HG03135 (cell line): ENCODE results near the gene C5AR1.
A peak's percentile ranks its signal among the peaks of the same experiment; 100 is the strongest.
"Not testable (repeated sequence)": the region's sequence is repeated elsewhere in the genome, so short reads cannot be mapped to it uniquely, and the experiment has no call there.

Experiments used
- ATAC-seq: cut with Tn5 transposase; IDR thresholded peaks from one replicate; pipeline ENCODE4 v1.9.1; 2021; ENCODE audit warnings: mild to moderate bottlenecking, moderate library complexity; ENCODE audit not compliant: unreplicated experiment

The C5AR1 gene

GRCh38 chr19:47330466-47330869, 20.8 kb downstream of the C5AR1 start:
- no peak for ATAC-seq

GRCh38 chr19:47331490-47331889, 21.8 kb downstream of the C5AR1 start:
- ATAC-seq: no peak

GRCh38 chr19:47331931-47332547, 22.4 kb downstream of the C5AR1 start, which contains the start of gene C5AR2:
TSS of gene C5AR2 (plus strand) at chr19:47332175. CDS start at chr19:47340800, 8,625 bp downstream.
- ATAC-seq: no peak

- ATAC-seq: not testable (repeated sequence)
Observed at GRCh38 chr19:47336765-47337718, 27.4 kb downstream of the C5AR1 start.

GRCh38 chr19:47339196-47339880, 29.7 kb downstream of the C5AR1 start:
- ATAC-seq: no peak

- ATAC-seq: no peak
Observed at GRCh38 chr19:47340477-47341208, 31.0 kb downstream of the C5AR1 start.

GRCh38 chr19:47341734-47342133, 32.1 kb downstream of the C5AR1 start:
- no peak for ATAC-seq

GRCh38 chr19:47343194-47343802, 33.6 kb downstream of the C5AR1 start:
- no peak for ATAC-seq

- no peak for ATAC-seq
Observed at GRCh38 chr19:47344425-47344824, 34.8 kb downstream of the C5AR1 start.

- ATAC-seq: not testable (repeated sequence)
Observed at GRCh38 chr19:47346024-47346423, 36.4 kb downstream of the C5AR1 start.

- ATAC-seq: peak; percentile 92
Observed at GRCh38 chr19:47348819-47349795, 39.4 kb downstream of the C5AR1 start, which contains the start of gene DHX34. TSS of gene DHX34 (plus strand) at chr19:47349315. CDS start at chr19:47353031, 3,716 bp downstream.

GRCh38 chr19:47350630-47351029, 41.0 kb downstream of the C5AR1 start:
- no peak for ATAC-seq

GRCh38 chr19:47351548-47351947, 41.9 kb downstream of the C5AR1 start:
- no peak for ATAC-seq

GRCh38 chr19:47352095-47352494, 42.4 kb downstream of the C5AR1 start:
- no peak for ATAC-seq

GRCh38 chr19:47353307-47353712, 43.6 kb downstream of the C5AR1 start:
- ATAC-seq: no peak

GRCh38 chr19:47356900-47357299, 47.2 kb downstream of the C5AR1 start:
- no peak for ATAC-seq

GRCh38 chr19:47357788-47358680, 48.4 kb downstream of the C5AR1 start:
- no peak for ATAC-seq

GRCh38 chr19:47358936-47359335, 49.3 kb downstream of the C5AR1 start:
- no peak for ATAC-seq
